Activated naive CD8-positive, alpha-beta T cell treated with anti-CD3 and anti-CD28 coated beads, Interleukin-2, amount 50 U/mL, for 24 hours (primary cell): ENCODE data around the gene NBDY.

Experiments used
- ATAC-seq: fragments of 150-1000 bp; cut with Tn5 transposase; one replicate; pipeline ENCODE4 v1.10.0; 2021
- DNase-seq: peaks from one replicate; pipeline ENCODE4 v3.0.0; 2021
- H3K27ac Mint-ChIP-seq: one replicate; pipeline ENCODE4 v1.8.0; 2021; ENCODE audit warnings: mild to moderate bottlenecking, mixed read lengths
- H3K27me3 Mint-ChIP-seq: one replicate; pipeline ENCODE4 v1.8.0; 2021; ENCODE audit warnings: mixed read lengths
- H3K36me3 Mint-ChIP-seq: one replicate; pipeline ENCODE4 v1.8.0; 2021; ENCODE audit warnings: low read depth, mixed read lengths
- H3K4me1 Mint-ChIP-seq: one replicate; pipeline ENCODE4 v1.8.0; 2021; ENCODE audit warnings: mixed read lengths
- H3K4me3 Mint-ChIP-seq: one replicate; pipeline ENCODE4 v1.8.0; 2021; ENCODE audit warnings: mild to moderate bottlenecking, moderate library complexity, mixed read lengths
- H3K9me3 Mint-ChIP-seq: one replicate; pipeline ENCODE4 v1.8.0; 2021; ENCODE audit warnings: mixed read lengths

The NBDY gene

GRCh38 chrX:56826020-56826419 lies 97.0 kb downstream of the NBDY start:
- Mint-ChIP-seq H3K4me1 (no peaks in the 10 kb centered on the region), H3K36me3 (no peaks in the 10 kb centered on the region), H3K27me3 (no peaks in the 10 kb centered on the region), H3K27ac (no peak overlapping the region), H3K9me3 (peaks cover 8% of the 10 kb centered on the region), H3K4me3 (no peak overlapping the region)
- ATAC-seq (no peak), DNase-seq (no peak)

DNA sequence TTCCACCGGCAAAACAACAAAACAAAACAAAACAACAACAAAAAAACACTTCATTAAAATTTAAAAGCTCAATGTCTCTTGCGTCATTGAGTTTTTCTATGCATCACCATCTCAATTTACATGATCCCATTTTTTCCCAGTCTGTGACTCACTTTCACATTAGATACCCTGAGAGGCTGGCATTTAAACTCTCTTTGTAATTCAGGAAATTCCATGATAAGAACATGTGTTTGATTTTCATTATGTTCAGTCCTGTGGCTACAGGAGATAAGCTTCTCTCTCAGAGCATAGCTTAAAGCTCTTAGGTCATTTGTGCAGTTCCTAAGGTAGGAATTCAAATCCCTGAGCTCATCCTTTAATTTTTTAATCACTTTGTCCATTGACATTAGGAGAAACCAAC lies 104.6 kb downstream of the NBDY start:
- ATAC-seq (no peak), DNase-seq (no peak)
- H3K27ac Mint-ChIP-seq: no peak overlapping the region
- no peaks in the 10 kb centered on the region for H3K4me1 Mint-ChIP-seq
- no peaks in the 10 kb centered on the region for H3K36me3 Mint-ChIP-seq
- no peaks in the 10 kb centered on the region for H3K9me3 Mint-ChIP-seq
- no peaks in the 10 kb centered on the region for H3K27me3 Mint-ChIP-seq
- no peak overlapping the region for H3K4me3 Mint-ChIP-seq

GRCh38 chrX:56853436-56853835 lies 124.4 kb downstream of the NBDY start:
- Mint-ChIP-seq H3K36me3 (no peaks in the 10 kb centered on the region), H3K9me3 (no peaks in the 10 kb centered on the region), H3K4me3 (no peak overlapping the region), H3K27me3 (no peaks in the 10 kb centered on the region), H3K4me1 (no peaks in the 10 kb centered on the region), H3K27ac (no peak overlapping the region)
- ATAC-seq: no peak
- DNase-seq: no peak

DNA sequence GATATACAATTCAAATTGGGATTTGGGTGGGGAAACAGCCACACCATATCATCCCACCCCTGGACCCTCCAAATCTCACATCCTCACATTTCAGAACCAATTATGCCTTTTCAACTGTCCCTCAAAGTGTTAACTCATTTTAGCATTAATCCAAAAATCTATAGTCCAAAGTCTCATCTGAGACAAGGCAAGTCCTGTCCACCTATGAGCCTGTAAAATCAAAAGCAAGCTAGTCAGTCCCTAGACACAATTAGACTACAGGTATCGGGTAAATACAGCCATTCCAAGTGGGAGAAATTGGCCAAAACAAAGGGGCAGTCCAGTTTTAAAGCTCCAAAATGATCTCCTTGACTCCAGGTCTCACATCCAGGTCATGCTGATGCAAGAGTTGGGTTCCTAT lies 128.0 kb downstream of the NBDY start:
- no peaks in the 10 kb centered on the region for H3K27me3 Mint-ChIP-seq
- ATAC-seq: no peak
- H3K27ac Mint-ChIP-seq: no peak overlapping the region
- H3K4me3 Mint-ChIP-seq: no peak overlapping the region
- no peaks in the 10 kb centered on the region for H3K36me3 Mint-ChIP-seq
- H3K4me1 Mint-ChIP-seq: no peaks in the 10 kb centered on the region
- H3K9me3 Mint-ChIP-seq: no peaks in the 10 kb centered on the region
- DNase-seq: no peak

DNA sequence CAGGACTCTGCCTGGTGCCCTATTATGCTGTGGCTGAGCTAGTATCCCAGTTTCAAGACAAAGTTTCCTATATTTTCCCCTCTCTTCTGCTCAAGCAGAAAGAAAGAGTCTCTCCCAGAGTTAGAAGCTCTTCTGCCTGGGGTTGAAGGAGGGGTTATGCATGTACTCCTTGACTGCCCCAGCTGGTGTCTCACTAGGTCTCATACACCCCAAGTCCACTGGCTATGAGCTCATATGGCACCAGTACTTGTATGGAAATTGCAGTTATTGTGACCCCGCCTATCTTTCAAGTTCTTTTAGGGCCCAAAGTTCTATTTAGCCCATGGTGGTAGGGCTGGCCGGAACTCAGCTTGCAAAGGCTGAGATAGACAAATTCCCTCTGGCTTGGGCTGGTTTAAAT lies 131.8 kb downstream of the NBDY start:
- Mint-ChIP-seq H3K36me3 (no peaks in the 10 kb centered on the region), H3K9me3 (no peaks in the 10 kb centered on the region), H3K4me1 (no peaks in the 10 kb centered on the region), H3K27me3 (no peaks in the 10 kb centered on the region), H3K27ac (no peak overlapping the region), H3K4me3 (no peak overlapping the region)
- DNase-seq (no peak), ATAC-seq (no peak)
